ENCODE measurements around the gene IL2RA. TPM values are rescaled to one million over a fixed set of nuclear protein-coding genes. Genes with fewer than 3 reads are reported as not detected.
A peak's percentile ranks its signal among the peaks of the same experiment; 100 is the strongest.

IL2RA gene
- total RNA-seq, 1 experiment from 2014 or later: not detected

- no peaks in the 10 kb centered on the region for H3F3A ChIP-seq (ENCODE audit: low read length, unreplicated experiment)
- H3K4me2 ChIP-seq (ENCODE audit: low read length): 0 out of 2 replicates have a peak overlapping the region, but pooled peaks have one; percentile 10
- H3K27me3 ChIP-seq (ENCODE audit: low read length): peaks cover under 1% of the 10 kb centered on the region; the same call in 1 of the 2 replicates
- no peaks in the 10 kb centered on the region for H3K36me3 ChIP-seq (ENCODE audit: low read depth, low read length)
- no peaks in the 10 kb centered on the region for H3K9me3 ChIP-seq (ENCODE audit: low read length)
- no peak overlapping the region for H2AFZ ChIP-seq (ENCODE audit: low read length)
- no TSS peak for BruUV-seq (replicated peaks)
- H3K4me1 ChIP-seq (ENCODE audit: insufficient read depth, low read length): no peaks in the 10 kb centered on the region; the same call in 1 of the 2 replicates
- intact Hi-C loops (cut with micrococcal nuclease): no loop called here
- H3K79me2 ChIP-seq (ENCODE audit: low read length): no peaks in the 10 kb centered on the region
- peak; percentile 55 for DNase-seq
- H3K27ac ChIP-seq (ENCODE audit: low read length): no peak overlapping the region
- H3K9me2 ChIP-seq (replicated peaks; ENCODE audit: low read length): no peaks in the 10 kb centered on the region
- TF ChIP-seq EZH2phosphoT487 (IDR thresholded peaks at IDR 0.05; ENCODE audit: borderline replicate concordance, low read length) (no peak), EZH2 (IDR thresholded peaks at IDR 0.05; ENCODE audit: low read length, unreplicated experiment) (no peak), CTCF (conservative IDR thresholded peaks at IDR 0.05; ENCODE audit: low read depth, low read length) (no peak)
- POLR2A ChIA-PET (ENCODE audit: unreplicated experiment): no interaction called here
- no peak overlapping the region for H3K4me3 ChIP-seq (ENCODE audit: low read length)
- no peak overlapping the region for H3K9ac ChIP-seq (ENCODE audit: low read length)
- CTCF ChIA-PET: interaction anchor here (0.6 kb wide), 1 partner anchor 15 kb away, joined by 3 read pairs; no protein-coding TSS in a partner anchor
- peak; percentile 74 for ATAC-seq
- no peaks in the 10 kb centered on the region for H4K20me1 ChIP-seq (ENCODE audit: low read length)
Measured at GRCh38 chr10:6074489-6075301, 12.5 kb upstream of the IL2RA start.

GRCh38 chr10:6072215-6072934, 10.2 kb upstream of the IL2RA start:
- no peaks in the 10 kb centered on the region for H3K79me2 ChIP-seq (ENCODE audit: low read length)
- no peak overlapping the region for H2AFZ ChIP-seq (ENCODE audit: low read length)
- no peak for DNase-seq
- H3K27ac ChIP-seq (ENCODE audit: low read length): no peak overlapping the region
- H4K20me1 ChIP-seq (ENCODE audit: low read length): no peaks in the 10 kb centered on the region
- ChIA-PET CTCF (no interaction called here), POLR2A (ENCODE audit: unreplicated experiment) (no interaction called here)
- H3K9ac ChIP-seq (ENCODE audit: low read length): no peak overlapping the region
- ATAC-seq: no peak
- no peaks in the 10 kb centered on the region for H3F3A ChIP-seq (ENCODE audit: low read length, unreplicated experiment)
- intact Hi-C loops (cut with micrococcal nuclease): no loop called here
- H3K9me3 ChIP-seq (ENCODE audit: low read length): no peaks in the 10 kb centered on the region
- peaks cover 4% of the 10 kb centered on the region; the same call in 1 of the 2 replicates for H3K27me3 ChIP-seq (ENCODE audit: low read length)
- H3K4me3 ChIP-seq (ENCODE audit: low read length): no peak overlapping the region
- H3K4me1 ChIP-seq (ENCODE audit: insufficient read depth, low read length): no peaks in the 10 kb centered on the region; the same call in 1 of the 2 replicates
- BruUV-seq (replicated peaks): no TSS peak
- TF ChIP-seq CTCF (conservative IDR thresholded peaks at IDR 0.05; ENCODE audit: low read depth, low read length): no peak
- no peak for TF ChIP-seq EZH2 (IDR thresholded peaks at IDR 0.05; ENCODE audit: low read length, unreplicated experiment)
- TF ChIP-seq EZH2phosphoT487 (IDR thresholded peaks at IDR 0.05; ENCODE audit: borderline replicate concordance, low read length): no peak
- H3K4me2 ChIP-seq (ENCODE audit: low read length): no peak overlapping the region
- no peaks in the 10 kb centered on the region for H3K9me2 ChIP-seq (replicated peaks; ENCODE audit: low read length)
- H3K36me3 ChIP-seq (ENCODE audit: low read depth, low read length): no peaks in the 10 kb centered on the region

All from PC-3 (cell line).